ENCODE data around the gene C11orf21.
"Not testable (repeated sequence)": the region's sequence is repeated elsewhere in the genome, so short reads cannot be mapped to it uniquely, and the experiment has no call there.

C11orf21 gene

DNA sequence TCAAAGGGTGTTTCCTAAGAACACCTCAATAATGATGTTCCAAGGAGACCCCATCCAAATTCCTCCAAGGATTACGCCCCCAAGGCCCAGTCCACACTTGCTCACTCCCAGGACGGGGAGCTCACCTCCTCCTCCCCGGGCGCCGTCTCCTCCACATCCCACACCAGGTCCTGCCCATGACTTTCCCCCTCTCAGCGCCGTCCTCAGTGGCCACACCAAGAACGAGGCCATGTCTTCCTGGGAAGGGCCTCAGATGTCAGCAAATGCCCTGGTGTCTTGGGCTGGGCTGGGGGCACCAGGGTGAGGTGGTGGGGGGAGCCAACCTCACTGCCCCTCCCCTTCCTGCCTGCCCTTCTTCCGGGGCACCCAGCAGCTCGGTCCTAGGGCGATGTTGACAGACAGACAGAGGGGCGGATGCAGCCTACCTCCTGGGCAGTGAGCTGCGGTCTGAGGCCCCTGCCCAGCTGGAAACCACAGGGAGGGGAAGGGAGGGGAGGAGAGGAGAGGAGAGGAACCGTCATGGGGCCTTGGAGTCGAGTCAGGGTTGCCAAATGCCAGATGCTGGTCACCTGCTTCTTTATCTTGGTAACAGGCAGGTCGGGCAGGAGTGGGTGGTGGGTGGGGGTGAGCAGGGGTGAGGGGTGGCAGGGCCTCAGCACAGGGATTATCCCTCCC, at the start of gene C11orf21, which contains the start of gene TSPAN32:
Gene C11orf21, minus strand, starts transcription at position 288 of the 675 bp plus-strand sequence. Its CDS starts 110 bp downstream, at position 178.
Gene TSPAN32, plus strand, starts transcription at position 383 of the 675 bp plus-strand sequence. Its CDS starts 137 bp downstream, at position 520.
- no peak for DNase-seq (ENCODE audit: low read depth, low spot score)

DNA sequence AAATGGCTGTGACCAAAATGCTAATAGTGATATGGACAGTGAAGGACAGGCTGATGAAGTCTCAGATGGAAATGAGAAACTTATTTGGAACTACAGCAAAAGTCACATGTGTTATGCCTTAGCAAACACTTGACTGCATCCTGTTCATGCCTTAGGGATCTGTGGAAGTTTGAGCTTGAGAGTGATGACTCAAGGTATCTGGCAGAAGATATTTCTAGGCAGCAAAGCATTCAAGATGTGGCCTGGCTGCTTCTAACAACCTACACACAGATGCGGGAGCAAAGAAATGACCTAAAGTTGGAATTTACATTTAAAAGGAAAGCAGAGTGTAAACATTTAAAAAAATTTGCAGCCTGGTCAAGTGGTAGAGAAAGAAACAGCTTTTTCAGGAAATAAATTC, 47.3 kb upstream of the C11orf21 start:
- no peak for DNase-seq (ENCODE audit: low read depth, low spot score)

GRCh38 chr11:2347308-2347830, 45.7 kb upstream of the C11orf21 start:
- DNase-seq (ENCODE audit: low read depth, low spot score): no peak

DNA sequence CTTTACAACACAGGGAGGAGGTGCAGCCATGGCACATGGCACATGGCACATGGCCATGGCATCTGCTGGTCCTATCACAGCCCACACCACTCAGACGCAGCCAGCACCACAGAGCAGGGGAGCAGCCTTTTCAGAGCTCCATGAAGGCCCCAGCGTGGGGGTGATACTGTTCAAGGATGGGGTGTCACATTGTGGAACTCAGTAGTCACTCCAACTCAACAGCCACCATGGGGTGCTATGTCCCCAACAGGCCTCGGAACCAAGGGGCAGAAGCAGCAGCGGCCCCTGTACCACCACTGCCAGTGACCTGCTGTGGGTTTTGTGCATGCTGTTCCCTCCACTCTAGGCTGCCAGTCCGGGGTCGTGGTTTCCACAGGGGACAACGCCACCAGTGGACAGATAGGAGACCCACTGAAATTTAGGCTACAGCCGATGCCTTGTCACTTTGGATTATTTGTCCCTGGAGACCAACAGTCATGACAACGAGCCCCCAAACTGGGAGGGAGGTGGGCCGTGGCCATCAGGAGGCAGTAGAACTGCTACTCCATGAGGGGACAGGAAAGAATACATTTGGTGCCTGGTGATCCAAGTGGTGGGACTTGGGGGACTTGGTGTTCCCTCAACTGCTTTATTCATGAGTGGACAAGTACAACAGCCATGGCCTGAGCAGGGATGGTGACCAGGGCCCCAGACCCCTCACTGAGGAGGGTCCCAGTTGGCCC, 45.0 kb upstream of the C11orf21 start:
- DNase-seq (ENCODE audit: low read depth, low spot score): no peak

- DNase-seq (ENCODE audit: low read depth, low spot score): no peak
These were observed 44.3 kb upstream of the C11orf21 start for GRCh38 chr11:2346014-2346413.

DNA sequence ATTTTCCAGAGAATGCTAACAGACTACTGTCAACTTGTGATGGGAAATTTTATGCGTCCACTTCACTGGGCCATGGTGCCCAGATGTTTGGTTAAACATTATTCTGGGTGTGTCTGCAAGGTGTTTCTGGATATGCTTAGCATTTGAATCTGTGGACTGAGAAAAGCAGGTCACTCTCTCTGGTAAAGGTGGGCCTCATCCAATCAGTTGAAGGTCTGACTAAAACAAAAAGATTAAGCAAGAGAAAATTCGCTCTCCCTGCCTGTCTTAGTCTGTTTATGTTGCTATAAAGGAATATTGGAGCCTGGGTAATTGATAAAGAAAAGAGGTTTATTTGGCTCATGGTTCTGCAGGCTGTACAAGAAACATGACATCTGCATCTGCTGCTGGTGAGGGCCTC, 43.3 kb upstream of the C11orf21 start:
- DNase-seq (ENCODE audit: low read depth, low spot score): no peak

GRCh38 chr11:2343502-2343901, 41.8 kb upstream of the C11orf21 start:
- DNase-seq (ENCODE audit: low read depth, low spot score): no peak

GRCh38 chr11:2342981-2343380, 41.3 kb upstream of the C11orf21 start:
- DNase-seq (ENCODE audit: low read depth, low spot score): no peak

- DNase-seq (ENCODE audit: low read depth, low spot score): no peak
These were observed 40.8 kb upstream of the C11orf21 start for GRCh38 chr11:2342557-2342956.

- DNase-seq (ENCODE audit: low read depth, low spot score): not testable (repeated sequence)
These were observed 37.0 kb upstream of the C11orf21 start for GRCh38 chr11:2338760-2339159.

- DNase-seq (ENCODE audit: low read depth, low spot score): not testable (repeated sequence)
These were observed 33.6 kb upstream of the C11orf21 start for GRCh38 chr11:2335286-2335685.

- not testable (repeated sequence) for DNase-seq (ENCODE audit: low read depth, low spot score)
These were observed 31.9 kb upstream of the C11orf21 start for GRCh38 chr11:2333486-2334205.

- not testable (repeated sequence) for DNase-seq (ENCODE audit: low read depth, low spot score)
These were observed 30.9 kb upstream of the C11orf21 start for GRCh38 chr11:2332569-2332968.

DNA sequence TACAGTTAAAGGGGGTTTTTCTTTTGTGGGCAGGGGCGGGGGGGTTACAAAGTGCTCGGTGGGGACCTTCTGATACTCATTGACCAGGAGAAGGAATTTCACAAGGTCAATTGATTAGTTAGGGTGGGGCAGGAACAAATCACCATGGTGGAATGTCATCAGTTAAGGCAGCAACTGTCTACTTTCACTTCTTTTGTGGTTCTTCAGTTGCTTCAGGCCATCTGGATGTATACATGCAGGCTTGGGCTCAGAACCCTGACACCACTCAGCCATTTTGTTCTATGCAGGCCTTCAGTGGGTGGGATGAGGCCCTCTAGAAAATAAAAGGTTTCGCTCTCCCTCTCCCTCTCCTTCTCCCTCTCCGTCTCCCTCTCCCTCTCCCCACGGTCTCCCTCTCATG, 29.7 kb upstream of the C11orf21 start:
- no peak for DNase-seq (ENCODE audit: low read depth, low spot score)

DNA sequence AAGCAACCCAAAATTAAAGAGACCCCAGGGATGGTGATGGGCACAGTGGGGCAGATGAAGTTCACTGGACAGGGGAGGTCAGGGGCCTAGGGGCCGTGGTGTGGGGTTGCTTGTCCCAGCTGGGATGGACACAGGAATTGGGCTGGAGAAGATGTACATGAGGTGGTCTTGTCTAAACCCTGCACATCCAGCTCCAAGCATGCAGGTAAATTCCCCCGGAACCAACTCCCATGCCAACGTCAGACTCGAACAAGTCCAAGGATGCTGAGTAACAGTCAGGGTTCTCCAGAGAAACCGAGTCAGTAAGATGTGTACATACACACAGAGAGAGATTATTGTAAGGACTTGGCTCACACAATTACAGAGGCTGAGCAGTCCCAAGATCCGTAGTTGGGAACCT, 29.0 kb upstream of the C11orf21 start:
- DNase-seq (ENCODE audit: low read depth, low spot score): no peak

DNA sequence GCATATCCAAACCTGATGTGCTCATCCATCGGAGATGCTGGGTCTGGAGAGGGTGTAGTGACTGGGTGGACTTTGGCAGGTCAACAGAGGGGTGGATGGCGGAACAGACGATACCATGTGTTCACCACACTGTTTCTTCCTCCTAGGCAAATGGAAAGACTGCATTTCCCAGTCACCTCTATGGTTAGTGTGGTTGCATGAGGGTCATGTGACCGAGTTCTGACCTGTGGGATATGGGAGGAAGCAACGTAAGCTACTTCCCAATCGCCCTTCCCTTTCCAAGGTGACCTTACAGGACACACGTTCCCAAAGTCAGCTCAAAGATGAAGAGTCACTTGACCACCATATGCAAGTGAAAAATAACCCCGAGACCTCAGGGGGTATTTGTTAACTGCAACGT, 27.8 kb upstream of the C11orf21 start:
- no peak for DNase-seq (ENCODE audit: low read depth, low spot score)

GRCh38 chr11:2328656-2329354, 27.1 kb upstream of the C11orf21 start:
- DNase-seq (ENCODE audit: low read depth, low spot score): no peak

- DNase-seq (ENCODE audit: low read depth, low spot score): no peak
These were observed 26.3 kb upstream of the C11orf21 start for GRCh38 chr11:2328021-2328420.

- DNase-seq (ENCODE audit: low read depth, low spot score): no peak
These were observed 25.3 kb upstream of the C11orf21 start for GRCh38 chr11:2327032-2327431.

- no peak for DNase-seq (ENCODE audit: low read depth, low spot score)
These were observed 24.0 kb upstream of the C11orf21 start for GRCh38 chr11:2325719-2326118.

DNA sequence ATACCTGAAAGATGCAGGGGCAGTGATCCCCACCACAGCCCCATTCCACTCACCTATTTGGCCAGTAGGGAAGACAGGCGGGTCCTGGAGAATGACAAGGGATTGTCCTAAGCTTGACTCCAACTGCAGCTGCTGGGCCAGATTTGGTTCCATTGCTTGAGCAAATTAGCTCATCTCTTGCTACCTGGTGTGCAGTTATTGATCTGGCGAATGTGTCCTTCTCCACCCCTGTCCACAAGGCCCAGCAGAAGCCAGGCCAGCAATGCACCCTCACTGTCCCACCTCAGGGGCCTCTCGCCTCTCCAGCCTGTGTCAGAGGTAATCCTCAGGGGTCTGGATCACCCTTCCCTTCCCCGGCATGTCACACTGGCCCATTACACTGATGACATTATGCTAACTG, 23.4 kb upstream of the C11orf21 start:
- no peak for DNase-seq (ENCODE audit: low read depth, low spot score)

- DNase-seq (ENCODE audit: low read depth, low spot score): no peak
These were observed 19.6 kb upstream of the C11orf21 start for GRCh38 chr11:2321311-2321683.
